Astrocyte (in vitro differentiated cells and primary cell): ENCODE results near the gene COL5A2.

Experiments used
- CTCF ChIP-seq: IDR thresholded peaks from 2 replicates; pipeline ENCODE4 v1.5.1; 2011; ENCODE audit warnings: low read depth, mild to moderate bottlenecking, inconsistent platforms, low read length, moderate library complexity; ENCODE audit not compliant: insufficient read depth
- EZH2 ChIP-seq: IDR thresholded peaks from 2 replicates; pipeline ENCODE4 v1.6.1; 2012; ENCODE audit warnings: mild to moderate bottlenecking, low read length, inconsistent platforms; ENCODE audit not compliant: insufficient read depth

DNA sequence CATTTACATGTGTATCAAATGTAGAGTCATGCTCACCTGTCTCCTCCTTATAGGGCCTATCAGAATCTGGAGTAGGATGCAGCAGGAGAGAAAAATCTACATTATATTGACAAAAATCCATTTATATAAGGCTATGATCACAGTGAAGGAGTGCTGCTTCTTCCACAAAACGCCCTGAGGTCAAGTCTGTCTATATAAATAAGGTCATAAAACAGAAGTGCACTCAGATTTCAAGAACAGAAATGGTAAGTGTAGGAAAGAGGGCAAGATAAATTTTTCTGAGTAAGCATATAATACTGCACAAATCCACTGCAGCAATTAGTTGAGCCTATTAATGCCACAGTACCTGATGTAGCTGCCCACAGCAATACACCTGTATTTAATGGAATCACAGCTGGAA lies 51.8 kb downstream of the COL5A2 start:
- TF ChIP-seq CTCF (no peak), EZH2 (no peak)
